D721Med (cell line): Measurements from ENCODE around the gene TRIM42.

Experiments used
- DNase-seq: peaks from one replicate; pipeline ENCODE4 v3.0.0; 2011; ENCODE audit warnings: low spot score; ENCODE audit not compliant: insufficient read length
- FAIRE-seq: peaks from 2 replicates; lab custom pipeline; 2011; peaks lifted over from hg19 to GRCh38; lab: Jason Lieb, UNC
- TF ChIP-seq, protein P1 (sequence below): IDR thresholded peaks from 2 replicates; pipeline ENCODE4 v1.5.1; 2012; ENCODE audit warnings: mild to moderate bottlenecking, control low read depth; ENCODE audit not compliant: insufficient read depth; ENCODE audit errors: missing control alignments

The TRIM42 gene

GRCh38 chr3:140723576-140723975, 45.7 kb downstream of the TRIM42 start:
- DNase-seq (no peak), FAIRE-seq (no peak)
- TF ChIP-seq, protein P1, sequence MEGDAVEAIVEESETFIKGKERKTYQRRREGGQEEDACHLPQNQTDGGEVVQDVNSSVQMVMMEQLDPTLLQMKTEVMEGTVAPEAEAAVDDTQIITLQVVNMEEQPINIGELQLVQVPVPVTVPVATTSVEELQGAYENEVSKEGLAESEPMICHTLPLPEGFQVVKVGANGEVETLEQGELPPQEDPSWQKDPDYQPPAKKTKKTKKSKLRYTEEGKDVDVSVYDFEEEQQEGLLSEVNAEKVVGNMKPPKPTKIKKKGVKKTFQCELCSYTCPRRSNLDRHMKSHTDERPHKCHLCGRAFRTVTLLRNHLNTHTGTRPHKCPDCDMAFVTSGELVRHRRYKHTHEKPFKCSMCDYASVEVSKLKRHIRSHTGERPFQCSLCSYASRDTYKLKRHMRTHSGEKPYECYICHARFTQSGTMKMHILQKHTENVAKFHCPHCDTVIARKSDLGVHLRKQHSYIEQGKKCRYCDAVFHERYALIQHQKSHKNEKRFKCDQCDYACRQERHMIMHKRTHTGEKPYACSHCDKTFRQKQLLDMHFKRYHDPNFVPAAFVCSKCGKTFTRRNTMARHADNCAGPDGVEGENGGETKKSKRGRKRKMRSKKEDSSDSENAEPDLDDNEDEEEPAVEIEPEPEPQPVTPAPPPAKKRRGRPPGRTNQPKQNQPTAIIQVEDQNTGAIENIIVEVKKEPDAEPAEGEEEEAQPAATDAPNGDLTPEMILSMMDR = no peak

- no peak for FAIRE-seq
These were observed 47.3 kb downstream of the TRIM42 start for GRCh38 chr3:140724856-140725812.

GRCh38 chr3:140726066-140726465, 48.2 kb downstream of the TRIM42 start:
- FAIRE-seq = no peak

More at GRCh38 chr3:140724856-140725812, 47.3 kb downstream of the TRIM42 start:
- TF ChIP-seq, protein P1 = no peak
- no peak for DNase-seq

GRCh38 chr3:140727886-140728285, 50.0 kb downstream of the TRIM42 start:
- FAIRE-seq = no peak
- TF ChIP-seq, protein P1 = no peak
- DNase-seq = no peak

More at GRCh38 chr3:140726066-140726465, 48.2 kb downstream of the TRIM42 start:
- DNase-seq = no peak
- TF ChIP-seq, protein P1 = no peak

DNA sequence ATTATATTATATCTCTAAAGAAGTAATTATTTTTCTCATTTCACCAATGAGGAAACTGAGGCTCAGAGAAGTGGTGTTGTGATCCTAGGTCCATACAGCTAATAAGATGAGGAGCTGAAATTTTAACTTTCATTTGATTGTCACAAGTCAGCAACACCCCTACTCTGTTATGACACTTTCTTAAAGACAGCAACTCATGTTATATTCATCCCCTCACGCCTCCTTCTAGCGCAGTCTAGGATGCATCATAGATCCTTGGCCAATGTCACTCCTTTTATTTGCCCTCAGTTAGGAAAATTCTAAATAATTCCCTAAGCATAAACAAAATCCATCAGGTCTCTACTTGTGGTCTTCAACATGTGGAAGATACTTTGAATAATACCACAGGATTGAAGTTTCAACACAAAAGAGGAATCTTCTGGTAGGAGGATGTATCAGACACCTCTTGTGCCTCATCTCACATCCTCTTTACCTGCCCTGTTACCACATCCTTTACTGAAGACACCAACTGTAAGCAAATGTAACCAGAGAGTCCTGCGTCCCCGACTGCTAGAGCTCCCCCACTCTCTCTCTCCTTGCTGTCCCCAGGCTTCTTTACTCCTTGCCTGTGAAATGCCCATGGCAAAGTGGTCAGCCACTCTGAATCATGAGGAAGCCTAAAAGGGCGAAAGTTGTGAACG, 53.7 kb downstream of the TRIM42 start:
- DNase-seq (no peak), FAIRE-seq (no peak)
- TF ChIP-seq, protein P1 = no peak

GRCh38 chr3:140733623-140734022, 55.8 kb downstream of the TRIM42 start:
- FAIRE-seq (no peak), DNase-seq (no peak)
- TF ChIP-seq, protein P1 = no peak
